Esophagus (tissue), 2 donors: ENCODE results near the gene KCTD14. TPM values are rescaled to one million over a fixed set of nuclear protein-coding genes. Genes with fewer than 3 reads are reported as not detected.
"Not testable (repeated sequence)": the region's sequence is repeated elsewhere in the genome, so short reads cannot be mapped to it uniquely, and the experiment has no call there.

Experiments used
- H3K27ac ChIP-seq, 2 donors: one replicate each; pipeline ENCODE4 v1.5.1; 2013; ENCODE audit warnings: low read depth in 2 of 2, mild to moderate bottlenecking in 2 of 2, inconsistent platforms in 1 of 2, low read length in 1 of 2, moderate library complexity in 1 of 2
- H3K27me3 ChIP-seq, 2 donors: one replicate each; pipeline ENCODE4 v1.6.1; 2013; ENCODE audit warnings: low read length in 2 of 2, control low read depth in 1 of 2, mild to moderate bottlenecking in 1 of 2; ENCODE audit not compliant: insufficient read depth in 2 of 2, control insufficient read depth in 1 of 2
- H3K36me3 ChIP-seq, 2 donors: one replicate each; pipeline ENCODE4 v1.6.1; 2013; ENCODE audit warnings: low read length in 1 of 2; ENCODE audit not compliant: control insufficient read depth in 2 of 2, insufficient read depth in 2 of 2
- H3K4me1 ChIP-seq, 2 donors: one replicate each; pipeline ENCODE4 v1.6.1; 2013; ENCODE audit warnings: low read length in 1 of 2; ENCODE audit not compliant: control insufficient read depth in 2 of 2, insufficient read depth in 2 of 2
- H3K4me3 ChIP-seq, 2 donors: one replicate each; pipeline ENCODE4 v1.5.1; 2013; ENCODE audit warnings: low read length in 2 of 2, mild to moderate bottlenecking in 2 of 2, low read depth in 1 of 2, moderate library complexity in 1 of 2
- H3K9me3 ChIP-seq, 2 donors: one replicate each; pipeline ENCODE4 v1.6.1; 2013; ENCODE audit warnings: mild to moderate bottlenecking in 2 of 2, low read depth in 1 of 2, low read length in 1 of 2, moderate library complexity in 1 of 2; ENCODE audit not compliant: control insufficient read depth in 2 of 2, insufficient read depth in 1 of 2
- WGBS, 2 donors: extraction: QIAGEN DNeasy Blood & Tissue Kit; methylation state at CpG; one replicate each; pipeline ENCODE4 v1.1.7; 2013; 5-methylcytosine and 5-hydroxymethylcytosine counted together
- polyA plus RNA-seq, 2 donors: library from polyadenylated mRNA; stranded (reverse); fragments of 200-250 nt; gene quantifications; one replicate each; pipeline ENCODE4 v1.2.3, GENCODE V29; 2013
- donor health status: healthy with polysubstance abuse.
- donor health status: Bipolar disorder and iron deficiency.

KCTD14 gene
- polyA plus RNA-seq, 2 donors, result 0.84 to 1.1 TPM

DNA sequence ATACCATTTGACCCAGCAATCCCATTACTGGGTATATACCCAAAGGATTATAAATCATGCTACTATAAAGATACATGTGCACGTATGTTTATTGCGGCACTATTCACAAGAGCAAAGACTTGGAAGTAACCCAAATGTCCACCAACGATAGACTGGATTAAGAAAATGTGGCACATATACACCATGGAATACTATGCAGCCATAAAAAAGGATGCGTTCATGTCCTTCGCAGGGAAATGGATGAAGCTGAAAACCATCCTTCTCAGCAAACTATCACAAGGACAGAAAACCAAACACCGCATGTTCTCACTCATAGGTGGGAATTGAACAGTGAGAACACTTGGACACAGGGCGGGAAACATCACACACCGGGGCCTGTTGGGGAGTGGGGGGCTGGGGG lies 36.6 kb downstream of the KCTD14 start:
- H3K27ac ChIP-seq, H3K27me3 ChIP-seq, H3K4me1 ChIP-seq, H3K36me3 ChIP-seq, H3K4me3 ChIP-seq, H3K9me3 ChIP-seq: not testable (repeated sequence)
- 97 to 98% methylated on average over 8 of the region's 8 CpGs for WGBS, 2 donors

DNA sequence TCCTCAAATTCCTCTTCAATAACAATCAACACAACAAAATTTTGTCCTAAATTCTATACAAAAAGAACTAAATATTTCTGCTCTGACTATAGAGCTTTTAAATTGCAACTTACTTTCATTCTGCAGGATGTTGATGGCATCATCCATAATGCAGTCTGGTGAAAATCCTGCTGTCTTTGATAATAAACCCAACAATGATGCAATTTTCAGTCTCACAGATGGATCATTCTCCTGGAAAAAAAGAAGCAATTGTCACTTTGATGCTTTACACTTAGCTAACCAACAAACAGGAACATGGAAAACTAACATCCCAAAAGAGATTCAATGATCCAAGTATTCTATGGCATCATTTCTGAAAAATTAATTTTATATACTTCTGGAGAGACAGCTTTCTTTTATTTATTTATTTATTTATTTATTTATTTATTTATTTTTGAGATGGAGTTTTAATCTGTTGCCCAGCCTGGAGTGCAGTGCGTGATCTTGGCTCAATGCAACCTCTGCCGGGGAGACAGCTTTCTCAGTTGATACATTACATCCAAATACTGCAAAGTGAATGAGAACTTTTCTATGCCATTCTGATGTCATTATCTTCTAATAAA lies 41.6 kb downstream of the KCTD14 start:
- no peaks in the 10 kb centered on the region for H3K4me1 ChIP-seq
- WGBS, 2 donors, result 92 to 93% methylated on average over 2 of the region's 2 CpGs
- no peak overlapping the region for H3K27ac ChIP-seq
- H3K4me3 ChIP-seq, result no peak overlapping the region
- no peaks in the 10 kb centered on the region for H3K27me3 ChIP-seq
- no peaks in the 10 kb centered on the region for H3K36me3 ChIP-seq
- no peaks in the 10 kb centered on the region for H3K9me3 ChIP-seq

DNA sequence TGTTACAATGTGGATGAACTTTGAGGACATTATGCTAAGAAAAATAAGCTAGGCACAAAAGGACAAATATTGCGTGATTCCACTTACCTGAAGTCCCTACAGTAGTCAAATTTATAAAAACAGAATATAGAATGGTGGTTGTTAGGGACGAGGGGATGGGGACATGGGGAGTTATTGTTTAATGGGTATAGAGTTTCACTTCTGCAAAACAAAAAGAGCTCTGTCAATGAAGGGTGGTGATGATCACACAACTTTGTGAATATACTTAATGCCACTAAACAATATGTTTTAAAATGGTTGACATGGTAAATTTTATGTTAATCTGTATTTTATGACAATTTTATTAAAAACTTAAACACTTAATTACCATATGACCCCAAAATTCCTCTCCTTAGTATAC lies 54.7 kb downstream of the KCTD14 start:
- no peak overlapping the region for H3K4me3 ChIP-seq
- no peak overlapping the region for H3K27ac ChIP-seq
- no peaks in the 10 kb centered on the region for H3K27me3 ChIP-seq
- no peaks in the 10 kb centered on the region for H3K9me3 ChIP-seq
- 89 to 90% methylated on average over 2 of the region's 2 CpGs for WGBS, 2 donors
- no peaks in the 10 kb centered on the region for H3K4me1 ChIP-seq
- peaks cover 0 to 4% of the 10 kb centered on the region in 2 donors for H3K36me3 ChIP-seq

DNA sequence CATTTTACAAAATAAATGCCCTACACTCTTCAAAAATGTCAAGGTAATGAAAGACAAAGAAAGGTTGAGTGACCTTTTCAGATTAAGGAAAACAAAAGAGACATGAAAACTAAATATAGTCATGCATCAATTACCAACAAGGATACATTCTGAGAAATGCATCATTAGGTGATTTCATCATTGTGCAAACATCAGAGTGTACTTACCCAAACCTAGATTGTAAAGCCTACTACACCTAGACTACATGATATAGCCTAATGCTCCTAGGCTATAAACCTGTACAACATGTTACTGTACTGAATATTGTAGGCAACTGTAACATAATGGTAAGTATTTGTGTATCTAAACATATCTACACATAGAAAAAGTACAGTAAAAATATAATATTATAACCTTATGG lies 55.3 kb downstream of the KCTD14 start:
- Histone ChIP-seq H3K9me3 (no peaks in the 10 kb centered on the region), H3K27ac (no peak overlapping the region), H3K27me3 (no peaks in the 10 kb centered on the region), H3K4me3 (no peak overlapping the region), H3K36me3 (peaks cover 0 to 4% of the 10 kb centered on the region in 2 donors), H3K4me1 (no peaks in the 10 kb centered on the region)

DNA sequence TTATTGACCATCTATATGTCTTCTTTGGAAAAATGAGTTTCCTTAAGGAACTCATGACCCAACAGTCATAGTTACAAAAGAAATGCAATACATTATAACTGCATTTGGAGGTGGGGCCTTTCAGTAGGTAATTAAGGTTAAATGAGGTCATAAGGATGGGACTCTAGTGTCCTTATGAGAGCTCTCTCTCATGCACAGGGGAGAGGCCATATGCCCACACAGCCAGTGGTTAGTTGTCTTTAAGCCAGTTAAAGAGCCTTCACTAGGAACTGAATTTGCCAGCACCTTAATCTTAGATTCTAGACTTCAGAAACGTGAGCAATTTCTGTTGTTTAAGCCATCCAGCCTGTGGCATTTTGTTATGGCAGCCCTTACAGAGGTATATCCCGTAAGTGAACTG lies 56.0 kb downstream of the KCTD14 start:
- no peak overlapping the region for H3K4me3 ChIP-seq
- peaks cover 0 to 4% of the 10 kb centered on the region in 2 donors for H3K36me3 ChIP-seq
- H3K4me1 ChIP-seq, result no peaks in the 10 kb centered on the region
- WGBS, 2 donors, result 94 to 95% methylated on average over 2 of the region's 2 CpGs
- no peak overlapping the region for H3K27ac ChIP-seq
- H3K27me3 ChIP-seq, result no peaks in the 10 kb centered on the region
- H3K9me3 ChIP-seq, result no peaks in the 10 kb centered on the region

DNA sequence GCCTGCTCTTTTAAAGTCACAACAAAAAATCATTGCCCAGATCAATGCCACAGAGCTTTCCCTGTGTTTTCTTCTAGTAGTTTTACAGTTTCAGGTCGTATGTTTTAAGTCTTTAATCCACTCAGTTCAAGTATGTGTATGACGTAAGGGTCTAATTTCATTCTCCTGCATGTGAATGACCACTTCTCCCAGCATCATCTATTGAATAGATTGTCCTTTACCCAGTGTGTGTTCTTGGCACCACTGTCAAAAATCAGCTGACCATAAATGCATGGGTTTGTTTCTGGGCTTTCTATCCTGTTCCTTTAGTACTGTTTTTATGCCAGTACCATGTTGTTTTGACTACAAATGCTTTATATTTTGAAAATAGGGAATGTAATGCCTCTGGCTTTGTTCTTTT lies 56.7 kb downstream of the KCTD14 start:
- no peaks in the 10 kb centered on the region for H3K27me3 ChIP-seq
- peaks cover 0 to 4% of the 10 kb centered on the region in 2 donors for H3K36me3 ChIP-seq
- no peak overlapping the region for H3K4me3 ChIP-seq
- H3K27ac ChIP-seq, result no peak overlapping the region
- no peaks in the 10 kb centered on the region for H3K9me3 ChIP-seq
- WGBS, 2 donors, result 89 to 90% methylated on average over 2 of the region's 2 CpGs
- H3K4me1 ChIP-seq, result no peaks in the 10 kb centered on the region

Other genes with a start within 250 kb of the KCTD14 start
- gene RSF1, start 202.6 kb downstream of the KCTD14 start, polyA plus RNA-seq, result 1 to 10 TPM; 4.8 to 8.3 TPM
- gene AAMDC, start 202.1 kb downstream of the KCTD14 start, polyA plus RNA-seq, result 10 to 100 TPM; 29.6 to 35.2 TPM
- 10 to 100 TPM; 12.5 to 13.5 TPM for gene INTS4, start 28.6 kb downstream of the KCTD14 start, polyA plus RNA-seq
- gene THRSP, start 40.6 kb upstream of the KCTD14 start, polyA plus RNA-seq, result under 1 TPM; 0.06 to 0.08 TPM
- 100 to 1,000 TPM in 1 of 2 donors, 10 to 100 TPM in 1; 50.9 to 140 TPM for gene NDUFC2, start 56.6 kb upstream of the KCTD14 start, polyA plus RNA-seq
- 10 to 100 TPM; 18.0 to 28.2 TPM for gene ALG8, start 116.3 kb upstream of the KCTD14 start, polyA plus RNA-seq
- 1 to 10 TPM; 6.3 to 7.0 TPM for gene KCTD21, start 165.3 kb upstream of the KCTD14 start, polyA plus RNA-seq
- 1 to 10 TPM; 4.1 to 7.7 TPM for gene USP35, start 165.6 kb upstream of the KCTD14 start, polyA plus RNA-seq